Activated CD8-positive, alpha-beta memory T cell treated with anti-CD3 and anti-CD28 coated beads, Interleukin-2, amount 50 U/mL, for 1 hour (primary cell): ENCODE data around the gene ATG10.
"Not testable (repeated sequence)": the region's sequence is repeated elsewhere in the genome, so short reads cannot be mapped to it uniquely, and the experiment has no call there.

Experiments
- DNase-seq: peaks from one replicate; pipeline ENCODE4 v3.0.0-alpha.2; 2020; ENCODE audit errors: extremely low read depth

The ATG10 gene

DNA sequence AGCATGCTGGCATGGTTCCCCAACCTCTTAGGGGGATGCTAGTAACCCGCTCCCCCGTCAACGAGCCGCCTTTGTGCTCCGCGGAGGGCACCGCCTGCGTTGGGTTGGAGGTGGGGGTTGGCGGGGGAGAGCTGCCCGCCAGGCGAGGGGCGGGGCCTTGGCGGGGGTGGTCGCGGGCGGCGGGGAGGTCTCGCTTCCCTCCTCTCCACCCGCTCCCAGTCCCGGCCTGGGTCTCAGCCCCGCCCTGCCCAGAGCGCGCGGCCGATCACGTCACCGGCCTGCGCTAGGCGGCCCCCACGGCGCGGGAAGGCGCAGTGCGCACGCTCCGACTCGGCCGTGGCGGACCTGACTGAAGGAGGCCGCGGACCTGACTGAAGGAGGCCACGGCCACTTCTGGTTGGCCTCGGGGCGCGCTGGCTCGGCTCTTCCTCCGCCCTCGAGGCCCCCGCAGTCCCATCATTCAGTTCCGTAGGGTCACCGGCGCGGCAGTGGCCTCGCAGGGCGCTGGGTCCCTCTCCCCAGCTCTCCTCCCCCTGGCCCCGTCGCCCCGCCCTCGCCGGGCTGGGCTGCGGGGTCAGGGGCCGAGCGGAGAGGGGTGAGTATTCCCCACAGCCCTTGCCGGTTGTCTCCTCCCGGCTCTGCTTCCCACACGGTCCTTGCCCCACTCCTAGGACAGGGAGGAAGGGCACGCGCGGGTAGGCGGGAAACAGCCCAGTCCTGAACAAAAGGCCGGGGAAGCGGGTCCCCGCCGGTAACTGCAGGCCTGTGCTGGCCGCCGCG is at the start of gene ATG10:
TSS of gene ATG10 (plus strand) at position 312 of the 780 bp plus-strand sequence. CDS start 15,548 bp downstream, outside the sequence.
- peak; percentile 54 for DNase-seq

DNA sequence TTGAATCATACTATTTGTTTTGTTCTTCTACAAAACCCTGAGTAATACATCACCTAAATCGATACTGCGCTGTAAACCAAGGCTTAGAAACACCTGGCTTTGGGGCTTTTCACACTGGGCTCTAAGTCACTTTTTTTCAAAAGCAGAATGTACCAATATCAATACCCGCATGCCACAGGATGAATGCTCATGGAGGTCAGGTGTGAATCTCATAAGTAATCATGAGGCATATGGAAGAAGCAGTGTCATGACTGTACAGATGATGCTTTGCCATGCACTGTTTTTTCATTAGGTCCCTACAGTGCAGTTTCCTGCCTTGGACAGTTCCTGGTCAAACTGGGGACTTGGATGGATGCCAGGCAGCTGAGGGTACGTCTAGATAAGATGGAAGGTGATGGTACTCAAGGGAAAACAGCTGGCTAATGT is 49.0 kb upstream of the ATG10 start:
- DNase-seq, result no peak

DNA sequence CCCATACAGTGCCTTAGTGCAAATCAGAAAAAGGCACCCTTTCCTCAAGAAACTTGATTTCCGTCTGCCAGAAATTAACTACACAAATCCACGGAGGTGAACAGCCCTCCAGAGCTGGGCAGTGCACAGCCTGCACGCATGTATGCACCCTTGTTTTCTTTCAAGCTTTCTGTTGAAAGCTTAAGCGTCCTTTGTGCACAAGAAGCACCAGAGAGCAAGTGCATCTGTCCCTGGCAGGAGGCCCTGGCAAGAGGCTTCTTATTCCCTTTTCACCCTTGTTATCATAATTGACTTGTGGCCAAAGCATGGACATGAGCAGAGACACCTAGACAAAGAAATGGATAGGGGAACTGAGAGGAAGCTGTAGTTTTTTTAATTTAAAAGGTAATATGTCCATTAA is 47.4 kb upstream of the ATG10 start:
- no peak for DNase-seq

DNA sequence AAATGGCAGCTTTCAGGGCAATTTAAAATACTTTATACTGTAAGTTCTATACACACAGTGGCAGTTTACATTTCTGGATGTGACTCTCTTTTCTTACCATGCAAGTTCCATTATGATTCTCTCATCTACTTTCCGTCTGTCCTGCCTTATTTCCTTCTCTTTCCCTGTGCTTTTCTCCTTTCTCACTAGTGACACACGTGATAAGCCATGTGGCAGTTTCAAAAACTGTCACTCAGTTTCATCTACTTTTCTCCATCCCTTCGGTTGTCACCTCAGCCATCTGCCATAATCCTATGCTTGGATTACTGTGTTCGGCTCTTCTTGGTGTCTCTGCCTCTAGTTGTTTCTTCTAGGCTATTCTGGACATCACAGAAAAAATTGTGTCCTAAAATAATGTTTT is 46.8 kb upstream of the ATG10 start:
- DNase-seq, result no peak

DNA sequence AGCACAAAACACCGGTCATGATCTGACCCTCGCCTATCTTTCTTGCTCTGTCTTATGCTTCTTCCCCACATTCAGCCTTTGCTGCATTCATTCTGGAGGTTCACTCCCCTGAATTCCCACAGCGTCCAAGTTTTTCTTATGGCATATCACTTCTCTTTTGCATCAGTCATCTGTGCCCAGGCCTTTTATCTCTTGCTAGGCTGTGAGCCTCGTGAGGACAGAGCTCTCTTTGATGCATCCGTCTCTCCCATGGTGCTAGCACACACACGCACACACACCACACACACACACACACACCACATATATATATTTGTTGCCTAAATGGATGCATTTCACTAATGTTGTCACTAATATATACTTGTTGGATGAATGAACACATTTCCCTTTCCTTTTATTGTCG is 45.8 kb upstream of the ATG10 start:
- DNase-seq, result no peak

DNA sequence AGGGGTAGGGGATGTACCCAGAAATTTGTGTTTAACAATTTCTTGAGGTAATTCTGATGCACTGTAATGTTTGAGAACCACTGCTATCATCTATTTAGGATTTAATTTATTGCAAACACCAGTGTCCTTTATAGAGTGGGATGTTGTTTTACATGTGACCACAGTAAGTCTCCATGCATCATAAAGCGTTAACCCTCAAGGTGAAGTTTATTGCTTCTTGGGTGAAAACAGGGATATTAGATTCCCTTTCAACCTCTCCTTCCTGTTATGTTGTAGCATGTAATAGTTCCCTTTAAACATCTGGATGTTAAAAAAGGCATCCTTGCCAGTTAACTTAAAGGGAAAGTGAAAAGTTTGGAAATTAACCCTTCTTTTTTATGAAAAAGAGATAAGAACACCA is 35.8 kb upstream of the ATG10 start:
- DNase-seq, result no peak

DNA sequence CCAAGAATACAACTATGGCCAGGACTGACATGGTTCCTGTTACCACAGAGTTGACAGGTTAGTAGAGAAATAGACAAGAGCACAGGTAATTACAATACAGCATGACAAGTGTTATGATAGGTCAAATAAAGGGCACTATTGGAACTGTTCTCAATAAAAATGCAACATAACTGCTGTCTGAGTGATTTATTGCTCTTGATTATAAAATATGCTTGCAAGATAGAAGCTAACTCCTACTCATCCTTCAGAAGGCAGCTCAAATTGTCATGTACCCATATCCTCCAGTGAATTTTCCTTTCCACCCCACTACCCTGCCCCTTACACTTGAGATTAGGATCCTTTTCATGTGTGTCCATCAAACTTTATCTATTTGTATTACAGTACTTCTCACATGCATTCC is 35.1 kb upstream of the ATG10 start:
- DNase-seq, result no peak

DNA sequence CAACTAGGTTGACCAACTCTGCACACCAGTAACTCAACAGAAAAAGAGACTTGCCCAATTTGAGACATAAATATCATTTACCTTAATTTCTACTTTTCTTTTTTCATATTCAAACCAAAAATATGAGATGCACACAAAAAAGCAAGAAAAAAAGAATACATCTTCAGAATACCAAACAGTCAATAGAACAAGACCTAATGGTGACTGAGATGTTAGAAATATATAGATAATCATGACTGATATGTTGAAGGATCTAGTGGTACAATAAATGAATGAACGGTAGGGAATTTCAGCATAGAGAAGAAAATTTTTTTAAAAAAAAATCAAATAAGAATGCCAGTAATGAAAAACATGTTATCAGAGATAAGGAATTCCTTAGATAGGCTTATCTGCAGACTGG is 29.1 kb upstream of the ATG10 start:
- no peak for DNase-seq

DNA sequence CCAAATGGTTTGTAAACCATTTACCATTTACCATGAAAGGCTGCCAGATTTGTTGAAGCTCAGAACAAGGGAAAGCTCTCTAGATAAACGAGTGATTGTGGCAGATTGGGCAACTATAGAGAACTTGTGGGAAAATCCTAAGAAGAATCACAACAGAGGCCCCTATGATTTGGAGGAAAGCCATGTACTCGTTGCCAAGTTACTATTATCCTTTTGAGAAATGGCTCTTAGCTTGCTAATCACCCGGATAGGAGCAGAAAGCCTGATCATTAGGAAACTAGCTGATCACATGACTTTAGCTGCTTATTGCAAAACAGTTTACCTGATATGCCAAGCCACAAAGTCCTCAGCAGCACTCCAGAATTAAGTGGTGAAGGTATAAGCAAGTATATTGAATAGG is 23.5 kb upstream of the ATG10 start:
- no peak for DNase-seq

DNA sequence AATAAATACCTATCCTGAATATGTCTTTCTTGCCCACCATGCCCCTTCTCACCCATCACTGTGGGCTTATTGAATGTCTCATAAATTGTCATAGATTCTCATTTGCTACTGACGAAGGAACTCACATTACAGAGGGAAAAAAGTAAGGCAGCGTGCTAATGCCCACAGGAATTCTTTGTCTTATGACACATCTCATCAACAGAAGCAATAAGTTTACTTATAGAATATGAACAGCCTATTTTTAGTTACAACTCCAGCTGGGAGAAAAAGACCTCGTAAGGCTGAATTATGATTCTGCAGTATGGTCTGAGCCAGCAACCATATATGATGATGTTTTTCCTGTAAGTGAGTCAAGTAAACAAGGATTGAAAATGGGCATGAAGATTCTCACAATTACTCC is 22.4 kb upstream of the ATG10 start:
- DNase-seq, result no peak

DNA sequence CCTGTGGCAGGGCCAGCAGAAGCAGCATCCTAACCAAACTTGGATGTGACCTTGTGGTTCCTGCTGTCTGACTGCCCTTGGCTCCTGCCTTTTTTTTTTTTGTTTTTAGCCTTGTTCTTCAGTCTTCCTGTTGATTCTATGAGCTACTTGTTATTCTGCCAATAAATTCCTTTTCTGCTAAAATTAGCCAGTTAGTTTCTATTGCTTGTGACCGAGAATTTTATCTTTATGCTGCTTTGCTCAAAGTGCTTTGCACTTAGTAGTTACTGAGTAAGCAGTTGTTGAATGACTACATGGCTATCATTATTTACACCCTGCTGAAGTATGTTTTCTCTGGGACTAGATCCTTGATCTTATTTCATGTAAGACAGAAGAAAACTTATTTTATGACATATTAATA is 20.8 kb upstream of the ATG10 start:
- DNase-seq, result no peak

DNA sequence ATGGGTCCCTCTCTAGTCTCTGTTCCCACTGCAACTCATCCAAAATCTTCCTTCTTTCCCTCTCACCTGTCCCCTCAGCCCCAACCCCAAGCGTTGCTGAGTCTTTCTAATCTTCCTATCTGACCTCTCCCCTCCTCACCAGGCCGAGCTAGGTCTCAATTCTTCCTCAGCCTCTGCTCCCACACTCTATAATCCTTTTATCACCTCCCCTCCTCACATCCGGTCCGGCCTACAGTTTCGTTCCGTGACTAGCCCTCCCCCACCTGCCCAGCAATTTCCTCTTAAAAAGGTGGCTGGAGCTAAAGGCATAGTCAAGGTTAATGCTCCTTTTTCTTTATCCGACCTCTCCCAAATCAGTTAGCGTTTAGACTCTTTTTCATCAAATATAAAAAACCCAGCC is 17.0 kb upstream of the ATG10 start:
- not testable (repeated sequence) for DNase-seq

DNA sequence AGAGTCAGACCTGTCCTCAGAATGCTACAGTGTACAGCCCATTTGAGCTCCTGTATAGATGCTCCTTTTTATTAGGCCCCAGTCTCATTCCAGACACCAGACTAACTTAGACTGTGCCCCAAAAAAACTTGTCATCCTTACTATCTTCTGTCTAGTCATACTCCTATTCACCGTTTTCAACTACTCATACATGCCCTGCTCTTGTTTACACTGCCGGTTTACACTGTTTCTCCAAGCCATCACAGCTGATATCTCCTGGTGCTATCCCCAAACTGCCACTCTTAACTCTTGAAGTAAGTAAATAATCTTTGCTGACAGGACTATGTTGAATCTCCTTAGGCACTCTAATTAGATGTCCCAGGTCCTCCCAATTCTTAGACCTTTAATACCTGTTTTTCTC is 13.7 kb upstream of the ATG10 start:
- DNase-seq, result not testable (repeated sequence)

DNA sequence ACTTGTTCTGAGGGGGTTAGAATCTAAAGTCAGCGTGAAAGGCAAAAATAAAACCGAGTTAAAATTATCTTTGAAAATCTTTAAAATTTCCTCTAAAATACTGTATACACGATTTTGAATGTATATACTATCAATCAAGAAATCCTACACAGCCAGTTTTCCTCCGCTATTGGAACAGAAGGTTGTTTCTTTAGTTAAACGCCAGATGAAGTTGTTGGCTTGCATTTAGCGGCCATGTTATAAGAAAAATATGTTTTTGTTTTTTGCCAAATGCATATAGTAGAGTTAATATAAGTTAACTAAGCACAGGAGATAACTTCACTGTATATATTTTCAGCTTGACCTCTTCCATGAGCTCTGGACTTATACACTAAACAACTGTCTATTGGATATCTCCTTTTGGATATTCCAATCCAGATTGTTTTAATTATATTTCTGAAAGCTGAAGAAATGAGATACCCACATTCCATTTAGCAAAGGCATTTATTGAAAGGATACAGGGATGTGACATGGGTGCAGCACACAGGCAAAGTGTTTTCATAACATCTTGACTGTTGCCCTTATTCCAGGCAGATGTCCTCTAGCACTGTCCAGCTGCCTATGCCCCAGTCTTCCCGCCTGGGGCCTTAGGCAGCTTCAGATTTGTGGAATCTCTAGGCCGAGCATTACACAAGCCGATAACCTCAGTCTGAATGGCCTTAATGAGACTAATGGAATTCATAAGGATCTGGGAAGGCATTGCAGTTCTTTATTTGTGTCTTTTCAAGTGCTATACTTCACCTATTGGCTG is 10.0 kb upstream of the ATG10 start:
- no peak for DNase-seq

DNA sequence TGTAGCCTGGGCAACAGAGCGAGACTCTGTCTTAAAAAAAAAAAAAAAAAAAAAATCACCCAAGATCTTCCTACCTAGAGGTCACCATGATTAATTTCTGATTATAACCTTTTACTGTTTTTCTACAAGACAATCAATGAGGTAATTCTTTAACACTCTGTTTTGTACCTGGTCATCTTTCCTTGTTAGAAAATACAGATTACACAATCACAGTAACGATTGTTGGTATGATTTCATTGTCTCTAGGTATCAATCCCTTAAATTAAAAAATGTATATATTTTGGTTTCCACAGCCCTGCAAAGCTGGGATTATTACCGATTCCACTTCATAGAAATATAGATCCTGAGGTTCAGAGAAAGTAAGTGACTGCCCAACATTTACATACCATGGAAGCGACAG is 8.3 kb upstream of the ATG10 start:
- no peak for DNase-seq

DNA sequence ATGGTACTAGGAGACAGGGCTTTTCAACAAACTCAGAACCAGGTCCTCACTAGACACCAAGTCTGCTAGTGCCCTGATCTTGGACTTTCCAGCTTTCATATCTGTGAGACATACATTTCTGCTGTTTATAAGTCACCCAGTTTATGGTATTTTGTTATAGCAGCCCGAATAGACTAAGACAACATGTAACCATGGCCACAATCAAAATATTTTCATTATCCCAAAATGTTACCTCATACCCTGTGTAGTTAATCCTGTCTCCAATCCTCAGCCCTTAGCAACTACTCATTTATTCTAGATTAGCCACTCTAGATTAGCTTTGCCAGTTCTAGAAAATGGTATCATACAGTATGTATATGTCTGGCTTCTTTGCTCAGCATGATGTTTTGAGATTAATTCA is 6.3 kb upstream of the ATG10 start:
- DNase-seq, result no peak

DNA sequence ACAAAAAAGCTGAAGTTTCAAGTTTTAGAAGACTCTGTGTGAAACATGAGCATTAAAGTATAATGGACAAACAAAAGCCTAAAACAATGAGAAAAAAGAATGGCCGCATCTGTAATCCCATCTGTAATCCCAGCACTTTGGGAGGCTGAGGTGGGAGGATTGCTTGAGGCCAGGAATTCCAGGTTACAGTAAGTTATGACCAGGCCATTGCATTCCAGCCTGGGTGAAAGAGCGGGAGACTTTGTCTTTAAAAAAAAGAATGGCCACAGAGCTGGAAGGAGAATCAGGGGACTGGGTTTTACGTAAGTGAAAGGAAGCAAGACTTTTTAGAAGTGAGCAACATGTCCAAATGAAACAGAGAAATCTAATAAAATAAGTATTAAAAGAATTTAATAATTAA is 2.6 kb upstream of the ATG10 start:
- no peak for DNase-seq

DNA sequence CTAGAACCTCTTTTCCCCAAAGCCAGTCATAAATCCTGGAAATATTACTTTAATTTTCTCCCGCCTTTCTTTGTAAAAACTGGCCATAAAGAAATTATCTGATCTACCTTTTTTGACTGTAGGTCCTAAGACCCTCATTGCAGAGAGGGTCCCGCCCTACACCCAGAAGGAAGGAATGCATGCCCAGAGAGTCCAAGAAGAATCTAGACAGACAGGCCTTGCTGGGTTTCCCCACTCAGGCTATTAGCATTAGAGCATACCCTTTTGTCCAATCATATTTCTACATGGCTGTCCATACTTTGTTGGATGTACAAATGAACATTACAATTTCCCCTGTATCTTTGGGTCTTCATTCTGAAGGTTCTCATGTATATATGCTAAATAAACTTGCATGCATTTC is 1.9 kb upstream of the ATG10 start:
- no peak for DNase-seq

DNA sequence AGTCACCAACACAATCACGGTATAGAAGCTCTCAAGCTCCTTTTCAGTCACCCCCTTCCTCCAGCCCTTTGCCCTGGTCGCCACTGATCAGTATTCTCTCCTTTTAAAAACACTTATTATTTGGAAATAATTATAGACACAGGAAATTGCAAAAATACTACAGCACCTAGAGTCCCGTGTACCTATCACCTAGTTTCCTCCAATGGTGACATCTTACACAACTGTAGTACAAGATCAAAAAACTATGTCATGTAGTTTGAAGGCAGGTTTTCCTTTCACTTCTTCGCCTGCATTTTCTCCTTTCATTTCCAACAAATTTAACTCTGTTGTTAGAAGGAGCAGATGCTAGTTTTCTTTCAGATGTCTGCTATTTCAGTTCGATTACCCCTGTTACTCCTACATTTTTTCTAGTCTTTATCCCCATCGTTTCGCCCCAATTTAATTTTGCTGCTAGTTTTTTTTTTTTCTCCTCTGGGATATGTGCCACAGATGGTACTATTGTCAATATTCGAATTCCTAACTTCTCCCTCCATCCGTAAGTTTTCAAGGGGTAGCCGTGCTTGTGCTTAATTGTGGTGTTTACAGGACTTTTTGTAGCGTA is 612 bp upstream of the ATG10 start:
- DNase-seq, result no peak

DNA sequence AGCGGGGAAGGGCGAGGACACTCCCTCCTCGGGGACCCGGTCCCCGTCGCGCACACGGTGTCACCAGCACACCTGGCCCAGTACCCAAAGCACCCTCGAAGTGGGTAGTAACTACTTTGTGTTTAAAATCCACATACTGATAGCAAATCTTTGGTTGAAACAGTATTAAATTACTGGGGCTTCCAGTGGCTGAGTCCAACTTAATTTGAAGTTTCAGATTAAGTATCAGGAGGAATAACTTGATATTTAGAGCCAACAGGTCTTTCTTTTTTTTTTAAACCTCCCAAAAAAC is 615 bp downstream of the ATG10 start:
- no peak for DNase-seq

DNA sequence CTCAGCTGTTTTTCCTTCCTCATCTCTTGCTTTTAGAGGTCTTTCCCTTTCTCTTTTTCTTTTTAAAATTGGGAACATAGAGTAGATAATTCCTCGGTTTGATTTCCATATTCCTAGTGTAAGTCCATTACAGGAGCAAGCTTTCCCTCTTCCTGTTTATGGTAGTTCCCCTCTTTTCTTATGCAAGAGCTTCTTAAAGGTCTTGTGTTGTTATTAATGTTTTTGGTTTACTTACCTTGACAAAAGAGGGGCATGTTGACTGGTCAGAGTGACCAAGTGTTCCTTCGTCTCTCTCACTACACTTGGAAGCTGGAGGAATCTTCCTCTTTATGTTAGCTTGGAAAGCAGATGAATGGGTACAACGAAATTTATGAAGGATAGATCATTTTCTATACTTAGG is 8.3 kb downstream of the ATG10 start:
- DNase-seq, result no peak

DNA sequence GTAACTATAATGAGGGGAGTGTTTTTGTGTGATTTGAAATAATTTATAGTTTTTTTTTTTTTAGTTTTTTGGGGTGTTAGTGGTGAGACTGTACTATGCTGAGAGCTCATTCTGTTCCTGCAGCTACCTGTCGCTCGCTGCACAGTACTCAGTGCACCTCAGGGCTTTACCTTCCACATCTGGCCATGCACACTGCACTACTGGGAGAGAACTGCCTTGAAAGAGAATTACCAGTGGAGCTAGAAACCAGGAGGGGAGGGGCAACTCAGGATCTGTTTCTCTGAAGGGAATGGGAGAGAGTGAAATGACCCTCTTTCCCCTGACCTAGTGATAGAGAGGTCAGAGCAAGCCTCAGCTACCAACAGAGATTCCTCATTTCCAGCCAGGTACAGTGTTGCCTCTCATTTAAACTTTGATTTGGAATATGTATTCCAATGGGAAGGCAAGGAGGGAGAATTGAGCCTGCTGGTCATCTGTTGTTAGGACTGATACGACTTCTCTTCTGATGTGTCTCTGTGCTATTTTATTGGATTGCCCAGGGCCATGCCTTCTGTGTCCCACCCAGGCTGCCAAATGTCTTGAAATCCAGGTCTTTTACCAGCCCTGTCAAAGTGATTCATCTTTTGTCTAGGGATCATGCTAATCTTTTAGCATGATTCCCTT is 8.9 kb downstream of the ATG10 start:
- DNase-seq, result no peak
